ENCODE data around the gene NTM.

Gene NTM

GRCh38 chr11:132217856-132218255 is 847.4 kb downstream of the NTM start:
- H3K4me1 ChIP-seq (ENCODE audit: control insufficient read depth, insufficient read depth, low read length) = no peaks in the 10 kb centered on the region
- H3K4me3 ChIP-seq (ENCODE audit: low read depth, low read length) = no peak overlapping the region
- POLR2A ChIA-PET = no interaction called here
- H3K9me3 ChIP-seq (ENCODE audit: control insufficient read depth, insufficient read depth, low read depth, low read length) = no peaks in the 10 kb centered on the region
- CTCF ChIA-PET = no interaction called here
- no peak overlapping the region for H3K27ac ChIP-seq (ENCODE audit: extremely low read depth, low read depth, low read length)
- TF ChIP-seq ZNF18 (tag by site-specific recombination; IDR thresholded peaks at IDR 0.05) (no peak), EGR2 (tag by site-specific recombination; IDR thresholded peaks at IDR 0.05; ENCODE audit: low read depth) (no peak), OVOL3 (tag by site-specific recombination; IDR thresholded peaks at IDR 0.05) (no peak), ZNF785 (tag by site-specific recombination; IDR thresholded peaks at IDR 0.05) (no peak), ZNF292 (tag by site-specific recombination; IDR thresholded peaks at IDR 0.05; ENCODE audit: borderline replicate concordance, low read depth) (no peak), TRIM28 (IDR thresholded peaks at IDR 0.05; ENCODE audit: borderline replicate concordance, low read length) (no peak), WT1 (tag by site-specific recombination; IDR thresholded peaks at IDR 0.05) (no peak), BCL6B (tag by site-specific recombination; IDR thresholded peaks at IDR 0.05) (no peak), ZNF426 (tag by site-specific recombination; IDR thresholded peaks at IDR 0.05) (no peak), GLIS2 (tag by site-specific recombination; IDR thresholded peaks at IDR 0.05) (no peak), KLF8 (tag by site-specific recombination; IDR thresholded peaks at IDR 0.05) (no peak), ZSCAN30 (tag by site-specific recombination; IDR thresholded peaks at IDR 0.05) (no peak)
- H3K36me3 ChIP-seq (ENCODE audit: control insufficient read depth in 2 of 2, insufficient read depth in 1 of 2, low read length in 2 of 2) = no peaks in the 10 kb centered on the region

GRCh38 chr11:132220474-132220873 is 850.1 kb downstream of the NTM start:
- H3K36me3 ChIP-seq (ENCODE audit: control insufficient read depth in 2 of 2, insufficient read depth in 1 of 2, low read length in 2 of 2) = no peaks in the 10 kb centered on the region
- H3K4me1 ChIP-seq (ENCODE audit: control insufficient read depth, insufficient read depth, low read length) = no peaks in the 10 kb centered on the region
- ChIA-PET CTCF (interaction anchor here (0.6 to 1.0 kb wide), 2 partner anchors 32 to 472 kb away, joined by 3 read pairs; no protein-coding TSS in a partner anchor), POLR2A (no interaction called here)
- no peaks in the 10 kb centered on the region for H3K9me3 ChIP-seq (ENCODE audit: control insufficient read depth, insufficient read depth, low read depth, low read length)
- TF ChIP-seq ZNF560 (tag by site-specific recombination; IDR thresholded peaks at IDR 0.05; ENCODE audit: borderline replicate concordance) (no peak), KLF17 (tag by site-specific recombination; IDR thresholded peaks at IDR 0.05) (no peak), SP7 (tag by site-specific recombination; IDR thresholded peaks at IDR 0.05) (no peak), ZNF473 (tag by site-specific recombination; IDR thresholded peaks at IDR 0.05) (no peak)
- no peak overlapping the region for H3K4me3 ChIP-seq (ENCODE audit: low read depth, low read length)
- H3K27ac ChIP-seq (ENCODE audit: extremely low read depth, low read depth, low read length) = no peak overlapping the region

GRCh38 chr11:132222345-132222744 is 851.9 kb downstream of the NTM start:
- ChIA-PET POLR2A (no interaction called here), CTCF (no interaction called here)
- Histone ChIP-seq H3K36me3 (ENCODE audit: control insufficient read depth in 2 of 2, insufficient read depth in 1 of 2, low read length in 2 of 2) (no peaks in the 10 kb centered on the region), H3K4me1 (ENCODE audit: control insufficient read depth, insufficient read depth, low read length) (no peaks in the 10 kb centered on the region), H3K9me3 (ENCODE audit: control insufficient read depth, insufficient read depth, low read depth, low read length) (no peaks in the 10 kb centered on the region), H3K27ac (ENCODE audit: extremely low read depth, low read depth, low read length) (no peak overlapping the region), H3K4me3 (ENCODE audit: low read depth, low read length) (no peak overlapping the region)
- TF ChIP-seq KLF17 (tag by site-specific recombination; IDR thresholded peaks at IDR 0.05) = no peak

All from HEK293 (cell line).